Mesothelial cell of epicardium (in vitro differentiated cells): ENCODE measurements around the gene ZBTB43. TPM values are rescaled to one million over a fixed set of nuclear protein-coding genes. Genes with fewer than 3 reads are reported as not detected.
A peak's percentile ranks its signal among the peaks of the same experiment; 100 is the strongest.

ENCODE experiments used
- DNase-seq, 2 experiments: peaks; one replicate each; pipeline ENCODE4 v3.0.0; 2021; ENCODE audit warnings: low spot score in 2 of 2; ENCODE audit not compliant: unreplicated experiment in 2 of 2
- H3K27ac Mint-ChIP-seq: 2 replicates; pipeline ENCODE4 v1.8.0; 2021; ENCODE audit warnings: mixed read lengths
- H3K27me3 Mint-ChIP-seq: 2 replicates; pipeline ENCODE4 v1.8.0; 2021; ENCODE audit warnings: low read depth, mixed read lengths
- H3K36me3 Mint-ChIP-seq: 2 replicates; pipeline ENCODE4 v1.8.0; 2021; ENCODE audit warnings: mixed read lengths
- H3K4me1 Mint-ChIP-seq: 2 replicates; pipeline ENCODE4 v1.8.0; 2021; ENCODE audit warnings: mixed read lengths
- H3K4me3 Mint-ChIP-seq: 2 replicates; pipeline ENCODE4 v1.8.0; 2021; ENCODE audit warnings: mild to moderate bottlenecking, moderate library complexity, mixed read lengths
- H3K9me3 Mint-ChIP-seq: 2 replicates; pipeline ENCODE4 v1.8.0; 2021; ENCODE audit warnings: mixed read lengths
- CTCF ChIP-seq: fragments of 200-600 bp; sonication (generic); IDR thresholded peaks from one replicate; pipeline ENCODE4 v1.5.0; 2021; ENCODE audit warnings: antibody characterized with exemption; ENCODE audit not compliant: unreplicated experiment
- total RNA-seq: library from RNA; stranded (reverse); gene quantifications from 3 replicates; pipeline ENCODE4 v1.2.1, GENCODE V29; 2021

ZBTB43 gene
- total RNA-seq: 20.1 to 21.4 TPM (median 21.4 TPM) in 3 replicates

- peak; percentile 96 to 98 for DNase-seq
- Mint-ChIP-seq H3K4me3 (peak within 1 kb of the TSS; percentile 91), H3K27me3 (peaks cover 19% of the 10 kb centered on the region), H3K9me3 (no peaks in the 10 kb centered on the region), H3K27ac (peak within 1 kb of the TSS; percentile 99), H3K36me3 (peaks cover 2% of the 10 kb centered on the region), H3K4me1 (peaks cover 29% of the 10 kb centered on the region)
- TF ChIP-seq CTCF: no peak
These were observed at the start of gene ZBTB43 for GRCh38 chr9:126804696-126805553. TSS of gene ZBTB43 (plus strand) at chr9:126805040. CDS start at chr9:126832510, 27,470 bp downstream.

GRCh38 chr9:126755317-126755875 is 49.4 kb upstream of the ZBTB43 start:
- no peaks in the 10 kb centered on the region for H3K9me3 Mint-ChIP-seq
- no peaks in the 10 kb centered on the region for H3K36me3 Mint-ChIP-seq
- peak in 1 of 2 experiments; percentile 36 for DNase-seq
- no peaks in the 10 kb centered on the region for H3K4me1 Mint-ChIP-seq
- H3K27ac Mint-ChIP-seq: no peak overlapping the region
- TF ChIP-seq CTCF: no peak
- no peak overlapping the region for H3K4me3 Mint-ChIP-seq
- peaks cover 43% of the 10 kb centered on the region for H3K27me3 Mint-ChIP-seq

- no peak for TF ChIP-seq CTCF
- Mint-ChIP-seq H3K27me3 (peaks cover 38% of the 10 kb centered on the region), H3K27ac (no peak overlapping the region), H3K9me3 (no peaks in the 10 kb centered on the region), H3K36me3 (no peaks in the 10 kb centered on the region), H3K4me1 (no peaks in the 10 kb centered on the region), H3K4me3 (no peak overlapping the region)
- DNase-seq: peak in 1 of 2 experiments; percentile 28
These were observed 48.6 kb upstream of the ZBTB43 start for GRCh38 chr9:126756238-126756637.

- H3K27ac Mint-ChIP-seq: no peak overlapping the region
- TF ChIP-seq CTCF: no peak
- H3K4me3 Mint-ChIP-seq: no peak overlapping the region
- H3K9me3 Mint-ChIP-seq: no peaks in the 10 kb centered on the region
- no peaks in the 10 kb centered on the region for H3K4me1 Mint-ChIP-seq
- H3K27me3 Mint-ChIP-seq: peaks cover 35% of the 10 kb centered on the region
- no peaks in the 10 kb centered on the region for H3K36me3 Mint-ChIP-seq
- DNase-seq: no peak
These were observed 47.9 kb upstream of the ZBTB43 start for GRCh38 chr9:126756876-126757415.

GRCh38 chr9:126758916-126759585 is 45.8 kb upstream of the ZBTB43 start:
- Mint-ChIP-seq H3K36me3 (no peaks in the 10 kb centered on the region), H3K9me3 (peaks cover 5% of the 10 kb centered on the region), H3K4me3 (no peak overlapping the region), H3K27me3 (peaks cover 27% of the 10 kb centered on the region), H3K27ac (no peak overlapping the region), H3K4me1 (no peaks in the 10 kb centered on the region)
- TF ChIP-seq CTCF: no peak
- DNase-seq: no peak
